MCF 10A (cell line): ENCODE results near the gene STAC3. TPM values are rescaled to one million over a fixed set of nuclear protein-coding genes. Genes with fewer than 3 reads are reported as not detected.

Source experiments
- BruUV-seq: library from RNA; stranded (reverse); fragments of 400-500 nt; replicated peaks from 2 replicates; lab custom pipeline; 2021; lab: Mats Ljungman, UMichigan
- CTCF ChIA-PET: fragments of 300-600 bp; sonication (Branson Sonifier 250); formaldehyde crosslinking; extraction: SDS; loops from one replicate; lab custom pipeline; 2021; ENCODE audit warnings: antibody characterized with exemption, inconsistent platforms; lab: Yijun Ruan, JAX
- POLR2A ChIA-PET: fragments of 300-600, 350-650 bp; sonication (Branson Sonifier 250); formaldehyde crosslinking; extraction: SDS; loops from one replicate; lab custom pipeline; 2020; ENCODE audit warnings: antibody characterized with exemption, inconsistent platforms; lab: Yijun Ruan, JAX
- DNase-seq: peaks from one replicate; pipeline ENCODE4 v3.0.0-alpha.2; 2018; ENCODE audit not compliant: unreplicated experiment
- H3K27ac Mint-ChIP-seq: one replicate; pipeline ENCODE4 v1.8.0; 2022; ENCODE audit warnings: mild to moderate bottlenecking, low read depth, mixed read lengths; ENCODE audit not compliant: unreplicated experiment
- H3K27me3 Mint-ChIP-seq: one replicate; pipeline ENCODE4 v1.8.0; 2022; ENCODE audit warnings: mixed read lengths; ENCODE audit not compliant: insufficient read depth, unreplicated experiment
- H3K36me3 Mint-ChIP-seq: one replicate; pipeline ENCODE4 v1.8.0; 2022; ENCODE audit warnings: mild to moderate bottlenecking, moderate library complexity, mixed read lengths; ENCODE audit not compliant: insufficient read depth, unreplicated experiment
- H3K4me1 Mint-ChIP-seq: one replicate; pipeline ENCODE4 v1.8.0; 2022; ENCODE audit warnings: mixed read lengths; ENCODE audit not compliant: insufficient read depth, unreplicated experiment
- H3K4me3 Mint-ChIP-seq: one replicate; pipeline ENCODE4 v1.8.0; 2022; ENCODE audit warnings: mild to moderate bottlenecking, moderate library complexity, mixed read lengths; ENCODE audit not compliant: unreplicated experiment
- H3K9me3 Mint-ChIP-seq: one replicate; pipeline ENCODE4 v1.8.0; 2022; ENCODE audit warnings: mixed read lengths; ENCODE audit not compliant: unreplicated experiment
- CTCF ChIP-seq: fragments of 200-600 bp; IDR thresholded peaks from one replicate; pipeline ENCODE4 v1.8.0; 2022; ENCODE audit warnings: antibody characterized with exemption, mild to moderate bottlenecking; ENCODE audit not compliant: unreplicated experiment
- intact Hi-C: fragments of 100-400 bp; cut with micrococcal nuclease; formaldehyde crosslinking; loops from 2 replicates; pipeline ENCODE4 v1.14.1; 2022
- microRNA-seq: library from miRNA; unstranded; fragments of <30 nt; microRNA quantifications from one replicate; pipeline ENCODE4 v1.2.0, GENCODE V29; 2022
- total RNA-seq: library from RNA; stranded (reverse); gene quantifications from 2 replicates; pipeline ENCODE4 v1.2.3, GENCODE V29; 2022

Gene STAC3
- total RNA-seq, 1 experiment from 2014 or later: 2.8 TPM

DNA sequence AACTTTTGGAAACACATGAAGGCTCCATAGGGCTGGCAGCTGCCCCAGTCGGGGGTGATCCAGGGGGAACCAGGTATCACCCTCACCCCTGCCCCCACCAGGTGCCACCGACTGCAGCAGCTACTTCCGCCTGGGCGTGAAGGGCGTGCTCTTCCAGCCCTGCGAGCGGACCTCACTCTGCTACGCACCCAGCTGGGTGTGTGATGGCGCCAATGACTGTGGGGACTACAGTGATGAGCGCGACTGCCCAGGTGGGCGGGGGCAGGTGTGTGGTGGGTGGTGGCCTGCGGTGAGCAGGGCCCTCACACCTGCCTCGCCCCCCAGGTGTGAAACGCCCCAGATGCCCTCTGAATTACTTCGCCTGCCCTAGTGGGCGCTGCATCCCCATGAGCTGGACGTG, 56.7 kb downstream of the STAC3 start:
- intact Hi-C loops: no loop called here
- H3K36me3 Mint-ChIP-seq: peaks cover 23% of the 10 kb centered on the region
- no peaks in the 10 kb centered on the region for H3K9me3 Mint-ChIP-seq
- DNase-seq: no peak
- H3K4me1 Mint-ChIP-seq: no peaks in the 10 kb centered on the region
- no TSS peak for BruUV-seq
- ChIA-PET POLR2A (no interaction called here), CTCF (interaction anchor here (0.7 to 5.2 kb wide), 2 partner anchors 22 to 70 kb away, joined by 3 to 20 read pairs; no protein-coding TSS in a partner anchor)
- no peak overlapping the region for H3K27ac Mint-ChIP-seq
- no peaks in the 10 kb centered on the region for H3K27me3 Mint-ChIP-seq
- TF ChIP-seq CTCF: no peak
- no peak overlapping the region for H3K4me3 Mint-ChIP-seq

DNA sequence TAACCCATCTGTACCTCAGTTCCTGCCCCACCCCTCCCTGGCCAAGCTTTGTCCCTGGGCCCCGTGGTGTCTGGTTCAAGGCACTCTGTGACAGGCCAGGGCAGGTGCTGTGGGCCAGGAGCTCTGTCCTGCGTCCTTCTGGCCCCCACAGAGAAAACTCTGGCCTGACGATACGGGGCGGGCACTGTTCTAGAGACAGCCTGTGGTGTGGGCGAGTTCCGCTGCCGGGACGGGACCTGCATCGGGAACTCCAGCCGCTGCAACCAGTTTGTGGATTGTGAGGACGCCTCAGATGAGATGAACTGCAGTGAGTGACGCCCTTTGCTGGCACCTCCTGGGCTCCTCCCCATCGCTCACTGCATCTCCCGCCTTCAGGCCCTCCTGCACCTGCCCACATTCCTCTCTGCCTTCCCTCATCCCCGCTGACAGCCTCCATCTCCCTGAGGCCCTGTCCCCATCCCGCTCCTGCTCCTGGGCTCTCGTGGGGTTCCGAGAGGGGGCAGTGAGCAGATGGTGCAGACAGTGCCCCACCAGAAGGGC, 57.2 kb downstream of the STAC3 start:
- intact Hi-C loops: no loop called here

More for the DNA sequence above, 57.2 kb downstream of the STAC3 start:
- no peaks in the 10 kb centered on the region for H3K4me1 Mint-ChIP-seq
- H3K27me3 Mint-ChIP-seq: no peaks in the 10 kb centered on the region
- no TSS peak for BruUV-seq
- POLR2A ChIA-PET: no interaction called here
- H3K4me3 Mint-ChIP-seq: no peak overlapping the region
- no peak overlapping the region for H3K27ac Mint-ChIP-seq
- DNase-seq: no peak
- H3K9me3 Mint-ChIP-seq: no peaks in the 10 kb centered on the region
- TF ChIP-seq CTCF: no peak
- CTCF ChIA-PET: interaction anchor here (0.7 to 5.2 kb wide), 2 partner anchors 21 to 70 kb away, joined by 3 to 20 read pairs; no protein-coding TSS in a partner anchor
- peaks cover 23% of the 10 kb centered on the region for H3K36me3 Mint-ChIP-seq

Small RNA genes within 50 kb of the gene (microRNA-seq; reads per million reads assigned to microRNA genes)
- gene MIR1228: 0.66 reads per million

Other genes starting within 250 kb of the STAC3 start
- gene ZBTB39, start 244.6 kb downstream of the STAC3 start, total RNA-seq: 5.2 and 6.2 TPM in 2 replicates
- not detected in 2 replicates for gene TAC3, start 234.7 kb downstream of the STAC3 start, total RNA-seq
- 0.12 and 0.42 TPM in 2 replicates for gene MYO1A, start 201.1 kb downstream of the STAC3 start, total RNA-seq
- gene NEMP1, start 172.4 kb downstream of the STAC3 start, total RNA-seq: 17.5 and 22.5 TPM in 2 replicates
- 25.8 and 30.6 TPM in 2 replicates for gene NAB2, start 162.1 kb downstream of the STAC3 start, total RNA-seq
- gene STAT6, start 139.8 kb downstream of the STAC3 start, total RNA-seq: 99.7 and 122 TPM in 2 replicates
- gene LRP1, start 122.7 kb downstream of the STAC3 start, total RNA-seq: 18.9 and 25.3 TPM in 2 replicates
- not detected in 2 replicates for gene LRP1-AS, start 103.6 kb downstream of the STAC3 start, total RNA-seq
- 2.2 and 2.8 TPM in 2 replicates for gene NXPH4, start 34.4 kb downstream of the STAC3 start, total RNA-seq
- gene SHMT2, start 21.5 kb downstream of the STAC3 start, total RNA-seq: 375 and 421 TPM in 2 replicates
- gene R3HDM2, start 179.9 kb upstream of the STAC3 start, total RNA-seq: 53.9 and 64.8 TPM in 2 replicates
- not detected in 2 replicates for gene INHBC, start 183.6 kb upstream of the STAC3 start, total RNA-seq
- gene INHBE, start 204.1 kb upstream of the STAC3 start, total RNA-seq: 2.1 and 5.0 TPM in 2 replicates
- not detected in 2 replicates for gene GLI1, start 208.6 kb upstream of the STAC3 start, total RNA-seq
- 0.69 and 1.1 TPM in 2 replicates for gene ARHGAP9, start 228.7 kb upstream of the STAC3 start, total RNA-seq
- 714 and 762 TPM in 2 replicates for gene MARS1, start 236.9 kb upstream of the STAC3 start, total RNA-seq